Peyer's patch (tissue), 4 donors: ENCODE results near the gene FPR2.

Source experiments
- POLR2A ChIP-seq, 2 donors: fragments of 450-650 bp; IDR thresholded peaks; one replicate each; pipeline ENCODE4 v1.5.1; 2017; ENCODE audit warnings: antibody characterized with exemption in 2 of 2, mild to moderate bottlenecking in 2 of 2, moderate library complexity in 2 of 2
- TF ChIP-seq, protein P1 (sequence below), 6 experiments: fragments of 450-650 bp in 4 of 6; fragments of 200-600 bp in 2 of 6; sonication (generic) in 1 of 6; IDR thresholded peaks; one replicate each; pipeline ENCODE4 v1.5.1; 2017 to 2019; ENCODE audit warnings: antibody characterized with exemption in 6 of 6, mild to moderate bottlenecking in 3 of 6, moderate library complexity in 1 of 6

DNA sequence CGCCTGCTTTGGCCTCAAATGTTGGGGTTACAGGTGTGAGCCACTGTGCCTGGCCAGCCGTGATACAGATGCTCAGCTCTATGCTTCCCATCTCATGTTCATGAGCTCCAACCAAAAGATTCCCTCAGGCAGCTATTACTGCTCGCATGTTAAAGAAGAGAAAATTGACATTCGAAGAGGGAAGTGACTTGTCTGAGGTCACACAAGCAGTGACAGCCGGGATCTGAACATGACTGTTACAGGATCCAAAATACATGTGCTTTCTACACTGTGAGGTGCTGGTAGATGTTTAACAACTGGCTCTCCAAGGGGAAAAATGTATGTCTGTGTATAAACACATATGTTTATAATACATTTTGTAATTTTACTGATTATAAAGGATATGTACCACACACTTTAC lies 20.6 kb upstream of the FPR2 start:
- TF ChIP-seq, protein P1, sequence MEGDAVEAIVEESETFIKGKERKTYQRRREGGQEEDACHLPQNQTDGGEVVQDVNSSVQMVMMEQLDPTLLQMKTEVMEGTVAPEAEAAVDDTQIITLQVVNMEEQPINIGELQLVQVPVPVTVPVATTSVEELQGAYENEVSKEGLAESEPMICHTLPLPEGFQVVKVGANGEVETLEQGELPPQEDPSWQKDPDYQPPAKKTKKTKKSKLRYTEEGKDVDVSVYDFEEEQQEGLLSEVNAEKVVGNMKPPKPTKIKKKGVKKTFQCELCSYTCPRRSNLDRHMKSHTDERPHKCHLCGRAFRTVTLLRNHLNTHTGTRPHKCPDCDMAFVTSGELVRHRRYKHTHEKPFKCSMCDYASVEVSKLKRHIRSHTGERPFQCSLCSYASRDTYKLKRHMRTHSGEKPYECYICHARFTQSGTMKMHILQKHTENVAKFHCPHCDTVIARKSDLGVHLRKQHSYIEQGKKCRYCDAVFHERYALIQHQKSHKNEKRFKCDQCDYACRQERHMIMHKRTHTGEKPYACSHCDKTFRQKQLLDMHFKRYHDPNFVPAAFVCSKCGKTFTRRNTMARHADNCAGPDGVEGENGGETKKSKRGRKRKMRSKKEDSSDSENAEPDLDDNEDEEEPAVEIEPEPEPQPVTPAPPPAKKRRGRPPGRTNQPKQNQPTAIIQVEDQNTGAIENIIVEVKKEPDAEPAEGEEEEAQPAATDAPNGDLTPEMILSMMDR (IDR thresholded peaks at IDR 0.05), result no peak
- no peak for TF ChIP-seq POLR2A (IDR thresholded peaks at IDR 0.05)
